GM18867 (cell line): ENCODE measurements around the gene ZNF775.

Experiments used
- ATAC-seq: cut with Tn5 transposase; IDR thresholded peaks from one replicate; pipeline ENCODE4 v1.9.1; 2021; ENCODE audit warnings: mild to moderate bottlenecking, moderate library complexity; ENCODE audit not compliant: unreplicated experiment

Gene ZNF775

DNA sequence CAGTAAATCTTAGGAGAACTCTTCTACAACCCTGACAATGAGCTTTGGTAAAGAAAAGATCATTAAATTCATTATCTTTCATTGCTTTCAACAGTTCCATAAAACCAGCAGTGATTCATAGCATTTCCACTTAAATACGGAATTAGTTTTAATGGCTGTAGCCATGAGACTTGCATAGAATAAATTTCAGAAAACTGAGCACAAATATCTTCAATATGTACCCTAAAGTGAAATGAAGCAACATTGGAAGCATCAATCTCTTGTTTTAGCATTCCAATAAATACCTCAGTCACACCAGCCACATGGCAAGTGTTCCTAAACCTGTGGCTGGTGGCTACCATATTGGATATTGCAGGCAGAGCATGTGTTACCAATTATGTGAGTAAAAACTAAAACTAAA lies 34.1 kb upstream of the ZNF775 start:
- ATAC-seq = no peak

- ATAC-seq = no peak
Measured at GRCh38 chr7:150346922-150347321, 32.2 kb upstream of the ZNF775 start.

DNA sequence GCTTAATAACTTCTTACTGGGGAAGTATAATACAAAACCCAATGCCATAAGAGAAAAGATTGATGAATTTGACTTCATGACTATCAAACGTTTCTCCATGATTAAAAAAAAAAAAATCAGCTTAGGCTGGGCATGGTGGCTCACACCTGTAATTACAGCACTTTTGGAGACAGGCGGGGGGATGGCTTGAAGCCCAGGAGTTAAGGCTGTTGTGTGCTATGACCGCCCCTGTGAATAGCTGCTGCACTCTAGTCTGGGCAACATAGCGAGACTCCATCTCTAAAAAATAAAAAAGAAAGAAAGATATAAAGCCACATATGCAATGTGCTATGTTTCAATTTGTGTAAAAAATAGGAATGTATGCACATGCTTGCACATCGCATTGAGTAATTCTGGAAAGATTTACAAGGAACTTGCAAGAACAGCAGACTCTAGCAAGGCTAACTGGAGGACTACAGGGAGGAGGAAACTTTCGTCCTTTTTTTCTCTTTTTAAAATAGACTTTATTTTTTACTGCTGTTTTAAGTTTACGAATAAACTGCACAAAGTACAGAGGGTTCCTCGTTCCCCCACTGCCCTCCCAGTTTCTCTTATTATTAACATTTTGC lies 27.4 kb upstream of the ZNF775 start:
- no peak for ATAC-seq

GRCh38 chr7:150355666-150356059 lies 23.5 kb upstream of the ZNF775 start:
- no peak for ATAC-seq

- ATAC-seq = no peak
Measured at GRCh38 chr7:150356265-150356897, 22.7 kb upstream of the ZNF775 start.

GRCh38 chr7:150357270-150357669 lies 21.9 kb upstream of the ZNF775 start:
- no peak for ATAC-seq

- ATAC-seq = no peak
Measured at GRCh38 chr7:150357771-150358427, 21.2 kb upstream of the ZNF775 start.

- no peak for ATAC-seq
Measured at GRCh38 chr7:150358433-150358832, 20.7 kb upstream of the ZNF775 start.

GRCh38 chr7:150358988-150359621 lies 20.0 kb upstream of the ZNF775 start:
- no peak for ATAC-seq

DNA sequence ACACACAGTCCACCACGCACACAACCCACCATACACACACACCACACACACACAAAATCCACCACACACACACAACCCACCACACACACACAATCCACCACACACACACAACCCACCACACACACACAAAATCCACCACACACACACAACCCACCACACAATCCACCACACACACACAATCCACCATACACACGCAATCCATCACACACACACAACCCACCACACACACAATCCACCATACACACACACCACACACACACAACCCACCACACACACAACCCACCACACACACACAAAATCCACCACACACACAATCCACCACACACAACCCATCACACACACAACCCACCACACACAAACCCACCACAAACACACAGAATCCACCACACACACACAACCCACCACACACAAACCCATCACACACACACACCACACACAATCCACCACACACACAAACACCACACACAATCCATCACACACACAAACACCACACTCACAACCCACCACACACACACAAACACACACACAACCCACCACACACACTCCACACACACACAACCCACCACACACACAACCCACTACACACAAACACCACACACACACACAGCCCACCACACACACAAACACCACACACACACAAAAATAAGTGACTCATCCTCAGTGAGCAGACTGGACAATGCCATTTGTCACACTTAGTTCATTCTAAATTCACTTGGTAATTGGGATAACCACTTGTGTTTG lies 19.3 kb upstream of the ZNF775 start:
- no peak for ATAC-seq

DNA sequence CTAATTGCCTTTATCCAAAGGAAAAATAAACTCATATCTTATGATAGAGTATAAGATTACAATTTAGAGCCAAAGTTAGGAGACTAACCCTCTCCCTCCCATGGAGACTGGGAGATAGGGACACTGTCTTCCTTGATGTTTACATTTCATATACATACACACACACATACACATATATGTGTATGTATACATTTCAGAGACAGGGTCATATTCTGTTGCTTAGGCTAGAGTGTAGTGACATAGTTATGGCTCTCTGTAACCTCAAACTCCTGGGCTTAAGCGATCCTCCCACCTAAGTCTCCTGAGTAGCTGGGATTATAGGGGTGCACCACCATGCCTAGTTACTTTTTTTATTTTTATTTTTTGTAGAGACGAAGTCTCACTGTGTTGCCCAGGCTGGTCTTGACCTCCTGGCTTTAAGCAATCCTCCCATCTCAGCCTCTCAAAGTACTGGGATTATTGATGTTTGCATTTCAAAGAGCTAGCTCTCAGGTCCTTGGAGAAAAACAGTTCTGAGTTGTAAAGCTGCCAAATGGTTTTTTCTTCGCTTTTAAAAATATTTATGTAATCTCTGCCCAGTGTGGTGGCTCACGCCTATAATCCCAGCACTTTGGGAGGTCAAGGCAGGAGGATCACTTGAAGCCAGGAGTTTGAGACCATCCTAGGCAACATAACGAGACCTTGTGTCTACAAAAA lies 18.6 kb upstream of the ZNF775 start:
- ATAC-seq = no peak

DNA sequence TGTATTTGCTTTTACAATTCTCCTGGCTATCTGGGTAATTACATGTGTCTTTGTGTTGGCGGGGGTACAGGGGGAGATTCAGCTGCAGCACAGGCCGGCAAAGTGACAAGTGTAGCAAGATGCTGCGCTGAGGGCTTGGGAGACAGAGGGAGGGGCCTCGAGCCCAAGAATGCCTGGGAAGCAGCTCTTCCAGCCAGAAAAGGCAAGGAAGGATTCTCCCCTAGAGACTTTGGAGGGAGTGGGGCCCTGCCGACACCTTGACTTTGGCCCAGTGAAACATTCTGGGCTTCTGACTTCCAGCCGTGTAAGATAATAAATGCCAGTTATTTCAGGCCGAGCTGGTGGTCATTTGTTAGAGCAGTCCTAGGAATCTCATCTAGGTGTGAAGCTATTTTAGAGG lies 17.7 kb upstream of the ZNF775 start:
- ATAC-seq = no peak

GRCh38 chr7:150361807-150362621 lies 17.1 kb upstream of the ZNF775 start:
- no peak for ATAC-seq

DNA sequence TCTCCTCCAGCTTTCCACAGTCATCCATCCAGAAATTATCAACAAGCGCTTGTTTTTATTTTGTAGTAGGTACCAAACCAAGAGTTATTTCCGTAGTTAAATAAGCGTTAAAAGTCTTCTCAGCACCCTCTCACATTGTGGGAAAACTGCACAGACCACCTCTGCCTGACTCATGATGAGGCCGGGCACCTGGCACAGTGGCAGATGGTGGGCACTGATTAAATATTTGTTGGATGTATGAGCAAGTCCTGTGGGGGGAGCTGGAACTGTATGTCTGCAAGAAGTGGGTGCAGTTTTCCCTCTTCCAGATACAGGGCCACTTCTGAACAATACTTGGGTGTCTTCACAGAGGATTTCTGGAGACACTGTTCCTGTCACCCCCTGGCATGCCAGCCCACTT lies 15.8 kb upstream of the ZNF775 start:
- no peak for ATAC-seq

- ATAC-seq = no peak
Measured at GRCh38 chr7:150363872-150364271, 15.3 kb upstream of the ZNF775 start.

- ATAC-seq = no peak
Measured at GRCh38 chr7:150365194-150365593, 13.9 kb upstream of the ZNF775 start.

DNA sequence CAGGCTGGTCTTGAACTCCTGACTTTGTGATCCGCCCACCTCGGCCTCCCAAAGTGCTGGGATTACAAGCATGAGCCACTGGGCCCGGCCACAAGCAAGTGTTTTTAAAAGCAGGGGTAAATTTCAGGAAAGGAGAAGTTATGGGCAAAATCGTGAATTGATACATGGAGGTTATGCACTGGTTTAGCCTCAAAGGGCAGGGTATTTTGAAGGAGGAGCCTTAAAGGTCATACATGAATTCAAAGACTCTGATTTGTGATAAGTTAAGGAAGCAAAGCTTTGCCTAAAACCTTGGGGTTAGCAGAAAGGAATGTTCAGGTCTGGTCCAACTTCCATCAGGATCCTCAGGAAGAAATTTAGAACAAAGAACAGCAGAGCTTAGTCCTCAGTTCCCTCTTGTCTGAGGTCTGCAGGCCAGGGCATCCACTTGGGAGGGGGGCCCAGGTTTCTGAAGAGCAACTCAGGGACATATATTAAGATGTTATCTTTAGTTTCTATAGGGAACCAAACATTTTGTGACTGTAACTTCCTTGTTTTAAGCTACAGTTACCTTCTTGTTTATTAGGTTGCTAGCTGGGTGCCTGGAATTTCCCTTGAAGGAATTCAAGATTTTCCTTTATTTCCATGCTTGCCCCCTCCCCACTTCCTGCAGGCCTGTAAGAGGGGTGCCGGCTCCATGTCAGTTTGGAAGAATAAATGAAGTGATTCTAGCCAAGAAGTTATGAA lies 13.3 kb upstream of the ZNF775 start:
- ATAC-seq = no peak

GRCh38 chr7:150367677-150368095 lies 11.4 kb upstream of the ZNF775 start:
- no peak for ATAC-seq
